ENCODE measurements around the gene KRTAP5-3.

GRCh38 chr11:1581976-1582375, 26.3 kb downstream of the KRTAP5-3 start:
- no peak for TF ChIP-seq CTCF (IDR thresholded peaks at IDR 0.05; ENCODE audit: borderline replicate concordance, extremely low read depth, low read length, poor library complexity, severe bottlenecking)
- TF ChIP-seq EZH2 (IDR thresholded peaks at IDR 0.05; ENCODE audit: borderline replicate concordance, low read depth, low read length, severe bottlenecking), result no peak
